Astrocyte (in vitro differentiated cells and primary cell): ENCODE measurements around the gene DDR2. TPM values are rescaled to one million over a fixed set of nuclear protein-coding genes. Genes with fewer than 3 reads are reported as not detected.
"Not testable (repeated sequence)": the region's sequence is repeated elsewhere in the genome, so short reads cannot be mapped to it uniquely, and the experiment has no call there.

Experiments
- DNase-seq: peaks from one replicate; pipeline ENCODE4 v3.0.0-alpha.2; 2010; ENCODE audit warnings: low read depth
- FAIRE-seq: peaks from 2 replicates; lab custom pipeline; 2011; peaks lifted over from hg19 to GRCh38; lab: Jason Lieb, UNC
- H2AFZ ChIP-seq: 2 replicates; pipeline ENCODE4 v1.6.0; 2012; ENCODE audit warnings: low read depth, low read length, inconsistent platforms
- H3K27ac ChIP-seq: 2 replicates; pipeline ENCODE4 v1.5.1; 2011; ENCODE audit warnings: low read depth, low read length, inconsistent platforms
- H3K27me3 ChIP-seq: 2 replicates; pipeline ENCODE4 v1.6.0; 2011; ENCODE audit warnings: low read length, inconsistent platforms; ENCODE audit not compliant: insufficient read depth
- H3K36me3 ChIP-seq: 2 replicates; pipeline ENCODE4 v1.5.1; 2011; ENCODE audit warnings: low read length, inconsistent platforms; ENCODE audit not compliant: insufficient read depth
- H3K4me1 ChIP-seq: 2 replicates; pipeline ENCODE4 v1.5.1; 2011; ENCODE audit warnings: low read length, inconsistent platforms; ENCODE audit not compliant: insufficient read depth
- H3K4me2 ChIP-seq: 2 replicates; pipeline ENCODE4 v1.6.0; 2012; ENCODE audit warnings: low read length, inconsistent platforms
- H3K4me3 ChIP-seq: 2 replicates; pipeline ENCODE4 v1.5.1; 2011; ENCODE audit warnings: low read depth, mild to moderate bottlenecking, low read length, inconsistent platforms; ENCODE audit not compliant: insufficient read depth
- H3K79me2 ChIP-seq: 2 replicates; pipeline ENCODE4 v1.6.0; 2012; ENCODE audit warnings: mild to moderate bottlenecking, low read length, inconsistent platforms; ENCODE audit not compliant: insufficient read depth
- H3K9ac ChIP-seq: 2 replicates; pipeline ENCODE4 v1.6.0; 2012; ENCODE audit warnings: mild to moderate bottlenecking, low read length, inconsistent platforms
- H3K9me3 ChIP-seq: 2 replicates; pipeline ENCODE4 v1.5.1; 2012; ENCODE audit warnings: low read depth, mild to moderate bottlenecking, low read length, inconsistent platforms; ENCODE audit not compliant: insufficient read depth
- H4K20me1 ChIP-seq: 2 replicates; pipeline ENCODE4 v1.6.0; 2012; ENCODE audit warnings: low read length, inconsistent platforms; ENCODE audit not compliant: insufficient read depth
- H3K27ac Mint-ChIP-seq: one replicate; pipeline ENCODE4 v1.8.0; 2021; ENCODE audit warnings: mild to moderate bottlenecking, mixed read lengths; ENCODE audit not compliant: unreplicated experiment
- H3K27me3 Mint-ChIP-seq: one replicate; pipeline ENCODE4 v1.8.0; 2021; ENCODE audit warnings: low read depth, mixed read lengths; ENCODE audit not compliant: unreplicated experiment
- H3K36me3 Mint-ChIP-seq: one replicate; pipeline ENCODE4 v1.8.0; 2021; ENCODE audit warnings: low read depth, mixed read lengths; ENCODE audit not compliant: unreplicated experiment
- H3K4me1 Mint-ChIP-seq: one replicate; pipeline ENCODE4 v1.8.0; 2021; ENCODE audit warnings: low read depth, mixed read lengths; ENCODE audit not compliant: unreplicated experiment
- H3K4me3 Mint-ChIP-seq: one replicate; pipeline ENCODE4 v1.8.0; 2021; ENCODE audit warnings: mild to moderate bottlenecking, moderate library complexity, mixed read lengths; ENCODE audit not compliant: unreplicated experiment
- H3K9me3 Mint-ChIP-seq: one replicate; pipeline ENCODE4 v1.8.0; 2021; ENCODE audit warnings: mild to moderate bottlenecking, mixed read lengths; ENCODE audit not compliant: unreplicated experiment
- total RNA-seq: library from RNA; stranded (reverse); gene quantifications from 2 replicates; pipeline ENCODE4 v1.2.1, GENCODE V29; 2021

Gene DDR2
- total RNA-seq, 1 donor from 2014 or later, result 15.3 TPM

GRCh38 chr1:162788783-162789182, 156.5 kb downstream of the DDR2 start:
- FAIRE-seq, H3K79me2 ChIP-seq, H3K27ac Mint-ChIP-seq, H3K27me3 Mint-ChIP-seq, H3K9me3 Mint-ChIP-seq, H3K36me3 Mint-ChIP-seq, H3K9me3 ChIP-seq, H3K4me3 Mint-ChIP-seq, H3K9ac ChIP-seq, H3K4me3 ChIP-seq, DNase-seq, H3K4me1 ChIP-seq, H3K4me1 Mint-ChIP-seq, H3K4me2 ChIP-seq, H4K20me1 ChIP-seq, H3K36me3 ChIP-seq, H3K27ac ChIP-seq, H3K27me3 ChIP-seq, H2AFZ ChIP-seq: not testable (repeated sequence)

GRCh38 chr1:162790303-162790984, 158.2 kb downstream of the DDR2 start, which contains the start of gene HSD17B7:
Gene HSD17B7, plus strand, starts transcription at chr1:162790702. Its CDS starts 99 bp downstream, at chr1:162790801.
- peak within 1 kb of the TSS; percentile 64 for H3K4me3 ChIP-seq
- not testable (repeated sequence) for H3K9me3 ChIP-seq, H4K20me1 ChIP-seq, H3K4me1 Mint-ChIP-seq, H3K79me2 ChIP-seq, H3K36me3 Mint-ChIP-seq, FAIRE-seq, H3K4me1 ChIP-seq, H3K36me3 ChIP-seq, H3K27me3 Mint-ChIP-seq, H3K9me3 Mint-ChIP-seq, H3K27me3 ChIP-seq
- Mint-ChIP-seq H3K27ac (peak within 1 kb of the TSS; percentile 75), H3K4me3 (peak within 1 kb of the TSS; percentile 93)
- H3K4me2 ChIP-seq, result peak within 1 kb of the TSS; percentile 88
- H3K9ac ChIP-seq, result peak within 1 kb of the TSS; percentile 69
- peak; percentile 39 for DNase-seq
- peak within 1 kb of the TSS; percentile 51 for H3K27ac ChIP-seq
- H2AFZ ChIP-seq, result peak within 1 kb of the TSS; percentile 81

GRCh38 chr1:162790985-162791357, 158.7 kb downstream of the DDR2 start:
- H3K4me2 ChIP-seq, result peak overlapping the region; percentile 79
- H4K20me1 ChIP-seq, H3K9me3 ChIP-seq, H3K27ac ChIP-seq, H3K27me3 Mint-ChIP-seq, H3K9me3 Mint-ChIP-seq, H3K36me3 Mint-ChIP-seq, H3K36me3 ChIP-seq, H3K4me1 ChIP-seq, DNase-seq, H3K27ac Mint-ChIP-seq, H3K4me1 Mint-ChIP-seq, H3K27me3 ChIP-seq, H2AFZ ChIP-seq, H3K79me2 ChIP-seq: not testable (repeated sequence)
- peak; percentile 39 for FAIRE-seq
- peak overlapping the region; percentile 69 for H3K9ac ChIP-seq
- peak overlapping the region; percentile 64 for H3K4me3 ChIP-seq
- peak overlapping the region; percentile 93 for H3K4me3 Mint-ChIP-seq

GRCh38 chr1:162794284-162794683, 162.0 kb downstream of the DDR2 start:
- FAIRE-seq, result not testable (repeated sequence)

GRCh38 chr1:162796617-162797279, 164.5 kb downstream of the DDR2 start:
- H3K4me3 Mint-ChIP-seq, H3K4me1 Mint-ChIP-seq: not testable (repeated sequence)

More at GRCh38 chr1:162794284-162794683, 162.0 kb downstream of the DDR2 start:
- not testable (repeated sequence) for H3K36me3 ChIP-seq, H3K4me1 Mint-ChIP-seq, H3K9me3 Mint-ChIP-seq, H3K79me2 ChIP-seq, H3K27me3 Mint-ChIP-seq, H3K27ac Mint-ChIP-seq, H3K4me2 ChIP-seq, H3K4me3 Mint-ChIP-seq, H4K20me1 ChIP-seq, H2AFZ ChIP-seq, H3K27ac ChIP-seq, H3K9me3 ChIP-seq, H3K27me3 ChIP-seq, H3K4me1 ChIP-seq, DNase-seq, H3K36me3 Mint-ChIP-seq, H3K9ac ChIP-seq, H3K4me3 ChIP-seq

More at GRCh38 chr1:162796617-162797279, 164.5 kb downstream of the DDR2 start:
- FAIRE-seq, H3K4me1 ChIP-seq, H3K9me3 ChIP-seq, H3K27me3 ChIP-seq, H3K9ac ChIP-seq, H3K4me2 ChIP-seq, H4K20me1 ChIP-seq, H2AFZ ChIP-seq, H3K27ac Mint-ChIP-seq, H3K27ac ChIP-seq, H3K36me3 Mint-ChIP-seq, H3K4me3 ChIP-seq, H3K36me3 ChIP-seq, H3K9me3 Mint-ChIP-seq, H3K27me3 Mint-ChIP-seq, H3K79me2 ChIP-seq: not testable (repeated sequence)
- peak; percentile 12 for DNase-seq
